H9 (cell line): ENCODE results near the gene ASCC1. TPM values are rescaled to one million over a fixed set of nuclear protein-coding genes. Genes with fewer than 3 reads are reported as not detected.

ENCODE experiments used
- DNase-seq: peaks from one replicate; pipeline ENCODE4 v3.0.0-alpha.2; 2017
- H2AFZ ChIP-seq: one replicate; pipeline ENCODE4 v1.6.1; 2013; ENCODE audit warnings: mild to moderate bottlenecking, low read length, control low read depth, moderate library complexity
- H2AK5ac ChIP-seq: 2 replicates; pipeline ENCODE4 v1.6.1; 2013; ENCODE audit warnings: low read length, control low read depth, mixed read lengths; ENCODE audit not compliant: insufficient read length
- H2BK120ac ChIP-seq: one replicate; pipeline ENCODE4 v1.6.1; 2013; ENCODE audit warnings: low read depth, mild to moderate bottlenecking, low read length, control low read depth, inconsistent platforms; ENCODE audit not compliant: poor library complexity, severe bottlenecking
- H2BK12ac ChIP-seq: 2 replicates; pipeline ENCODE4 v1.6.1; 2013; ENCODE audit warnings: low read length, control low read depth, mixed read lengths, low read depth; ENCODE audit not compliant: insufficient read length
- H2BK15ac ChIP-seq: 2 replicates; pipeline ENCODE4 v1.6.1; 2013; ENCODE audit warnings: low read depth, low read length, control low read depth
- H2BK20ac ChIP-seq: one replicate; pipeline ENCODE4 v1.6.1; 2013; ENCODE audit warnings: low read depth, mild to moderate bottlenecking, low read length, control low read depth, inconsistent platforms; ENCODE audit not compliant: poor library complexity, severe bottlenecking
- H2BK5ac ChIP-seq: 2 replicates; pipeline ENCODE4 v1.6.1; 2013; ENCODE audit warnings: low read length, control low read depth, mixed read lengths; ENCODE audit not compliant: insufficient read length
- H3K14ac ChIP-seq: 2 replicates; pipeline ENCODE4 v1.6.1; 2013; ENCODE audit warnings: low read length, control low read depth; ENCODE audit not compliant: insufficient read depth
- H3K18ac ChIP-seq: 2 replicates; pipeline ENCODE4 v1.6.1; 2013; ENCODE audit warnings: low read depth, mild to moderate bottlenecking, mixed read lengths, low read length, control low read depth; ENCODE audit not compliant: insufficient read length
- H3K23ac ChIP-seq: 2 replicates; pipeline ENCODE4 v1.6.1; 2013; ENCODE audit warnings: low read length, control low read depth, mixed read lengths, low read depth; ENCODE audit not compliant: insufficient read length
- H3K23me2 ChIP-seq: 2 replicates; pipeline ENCODE4 v1.6.1; 2013; ENCODE audit warnings: low read depth, mild to moderate bottlenecking, mixed read lengths, low read length, control low read depth; ENCODE audit not compliant: insufficient read length, poor library complexity, severe bottlenecking
- H3K27ac ChIP-seq: 2 replicates; pipeline ENCODE4 v1.5.1; 2013; ENCODE audit warnings: low read length, control low read depth, mixed read lengths, low read depth; ENCODE audit not compliant: insufficient read length
- H3K27me3 ChIP-seq: 2 replicates; pipeline ENCODE4 v1.6.1; 2013; ENCODE audit warnings: low read length, control low read depth, inconsistent platforms; ENCODE audit not compliant: insufficient read depth
- H3K4ac ChIP-seq: 2 replicates; pipeline ENCODE4 v1.6.1; 2013; ENCODE audit warnings: low read depth, mild to moderate bottlenecking, control low read depth, inconsistent platforms, low read length, moderate library complexity
- H3K4me1 ChIP-seq: 2 replicates; pipeline ENCODE4 v1.6.1; 2013; ENCODE audit warnings: low read length, control low read depth, inconsistent platforms; ENCODE audit not compliant: insufficient read depth
- H3K4me2 ChIP-seq: 2 replicates; pipeline ENCODE4 v1.6.1; 2013; ENCODE audit warnings: low read length, control low read depth, mixed read lengths; ENCODE audit not compliant: insufficient read length, insufficient read depth
- H3K56ac ChIP-seq: 2 replicates; pipeline ENCODE4 v1.6.1; 2013; ENCODE audit warnings: low read depth, mild to moderate bottlenecking, mixed read lengths, low read length, control low read depth; ENCODE audit not compliant: insufficient read length
- H3K79me1 ChIP-seq: 2 replicates; pipeline ENCODE4 v1.6.1; 2013; ENCODE audit warnings: low read depth, mild to moderate bottlenecking, moderate library complexity, low read length, control low read depth, inconsistent platforms; ENCODE audit not compliant: insufficient read depth, poor library complexity, severe bottlenecking
- H3K79me2 ChIP-seq: 2 replicates; pipeline ENCODE4 v1.6.1; 2013; ENCODE audit warnings: low read length, control low read depth, inconsistent platforms; ENCODE audit not compliant: insufficient read depth
- H3K9ac ChIP-seq: 2 replicates; pipeline ENCODE4 v1.6.1; 2013; ENCODE audit warnings: low read length, control low read depth, mixed read lengths; ENCODE audit not compliant: insufficient read length; ENCODE audit errors: extremely low read depth
- H3K9me3 ChIP-seq: one replicate; pipeline ENCODE4 v1.6.1; 2013; ENCODE audit warnings: low read depth, low read length, inconsistent platforms; ENCODE audit not compliant: control insufficient read depth
- H3T11ph ChIP-seq: one replicate; pipeline ENCODE4 v1.6.1; 2013; ENCODE audit warnings: mild to moderate bottlenecking, low read length, control low read depth, inconsistent platforms
- H4K20me1 ChIP-seq: one replicate; pipeline ENCODE4 v1.6.1; 2013; ENCODE audit not compliant: control insufficient read depth, insufficient read length, insufficient read depth
- H4K5ac ChIP-seq: 2 replicates; pipeline ENCODE4 v1.6.1; 2013; ENCODE audit warnings: low read depth, mild to moderate bottlenecking, mixed read lengths, low read length, control low read depth; ENCODE audit not compliant: insufficient read length
- H4K8ac ChIP-seq: replicated peaks from 2 replicates; pipeline ENCODE4 v1.6.1; 2013; ENCODE audit warnings: low read length, control low read depth, mixed read lengths, low read depth; ENCODE audit not compliant: insufficient read length
- H4K91ac ChIP-seq: 2 replicates; pipeline ENCODE4 v1.6.1; 2013; ENCODE audit warnings: low read depth, mild to moderate bottlenecking, moderate library complexity, mixed read lengths, low read length, control low read depth; ENCODE audit not compliant: insufficient read length
- H3K27ac Mint-ChIP-seq, 3 experiments: 2 replicates in 2 of 3; 3 replicates in 1 of 3; pipeline ENCODE4 v1.8.0; 2020 to 2021; ENCODE audit warnings: mixed read lengths in 3 of 3, mild to moderate bottlenecking in 1 of 3, moderate library complexity in 1 of 3
- H3K27me3 Mint-ChIP-seq: 2 replicates; pipeline ENCODE4 v1.8.0; 2021; ENCODE audit warnings: low read depth, mild to moderate bottlenecking, moderate library complexity, mixed read lengths
- H3K36me3 Mint-ChIP-seq, 3 experiments: 2 replicates in 2 of 3; 3 replicates in 1 of 3; pipeline ENCODE4 v1.8.0; 2020 to 2021; ENCODE audit warnings: low read depth in 3 of 3, mixed read lengths in 3 of 3; ENCODE audit not compliant: insufficient read depth in 1 of 3
- H3K4me1 Mint-ChIP-seq, 2 experiments: 2 replicates each; pipeline ENCODE4 v1.8.0; 2020; ENCODE audit warnings: mixed read lengths in 2 of 2
- H3K4me3 Mint-ChIP-seq, 2 experiments: 2 replicates in 1 of 2; 3 replicates in 1 of 2; pipeline ENCODE4 v1.8.0; 2020 to 2021; ENCODE audit warnings: mild to moderate bottlenecking in 2 of 2, mixed read lengths in 2 of 2, moderate library complexity in 1 of 2
- H3K9me3 Mint-ChIP-seq, 2 experiments: 2 replicates in 1 of 2; 3 replicates in 1 of 2; pipeline ENCODE4 v1.8.0; 2020; ENCODE audit warnings: mild to moderate bottlenecking in 2 of 2, mixed read lengths in 2 of 2, moderate library complexity in 1 of 2
- CTCF ChIP-seq: fragments of 200-600 bp; sonication (generic); conservative IDR thresholded peaks from 3 replicates; pipeline ENCODE4 v1.8.0; 2021; ENCODE audit warnings: antibody characterized with exemption, mild to moderate bottlenecking
- whole genome bisulfite sequencing: extraction: QIAGEN DNeasy Blood & Tissue Kit; methylation state at CpG from one replicate; pipeline ENCODE4 v1.1.7; 2013; ENCODE audit warnings: missing lambda C conversion rate, low lambda C conversion rate, mixed read lengths; ENCODE audit not compliant: insufficient read length; ENCODE audit errors: extremely low coverage; 5-methylcytosine and 5-hydroxymethylcytosine counted together
- total RNA-seq: library from RNA; stranded (reverse); gene quantifications from 2 replicates; pipeline ENCODE4 v1.2.1, GENCODE V29; 2021

The ASCC1 gene
- total RNA-seq, 1 experiment from 2014 or later: 41.2 TPM

DNA sequence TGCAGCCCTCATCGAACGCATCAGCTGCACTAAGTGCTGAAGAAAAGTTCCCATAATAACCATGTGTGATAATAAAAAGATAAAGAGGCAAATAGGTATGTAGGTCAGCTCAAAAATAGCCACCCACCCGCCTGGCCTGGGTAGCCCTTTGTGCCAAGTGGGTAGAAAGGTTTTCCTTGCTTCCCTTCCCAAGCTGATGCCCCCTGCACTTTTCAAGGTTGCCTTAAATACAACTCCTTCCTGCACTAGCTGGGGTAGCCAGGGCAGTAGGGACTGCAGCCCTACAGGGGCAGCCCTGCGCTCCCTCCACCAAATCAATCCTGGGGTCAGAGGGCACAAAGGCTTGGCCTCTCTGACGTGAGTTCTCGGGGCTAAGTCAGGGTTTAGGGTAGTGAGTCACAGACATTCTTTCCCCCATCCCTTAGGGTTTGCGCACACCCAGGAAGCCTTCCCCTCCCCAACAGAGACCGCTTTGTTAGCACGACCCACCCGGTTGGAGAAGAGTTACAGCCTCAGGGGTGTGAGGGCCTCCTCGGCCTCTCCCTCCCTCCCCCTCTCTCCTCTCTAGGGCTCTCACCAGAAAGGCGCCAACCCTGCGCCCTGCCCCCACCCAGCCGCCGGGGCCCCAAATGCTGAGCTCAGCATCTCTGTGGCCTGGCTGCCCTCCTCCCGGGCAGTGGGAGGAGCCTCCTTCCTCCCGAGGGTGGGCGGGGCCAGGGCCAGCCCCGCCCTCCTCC lies 44.3 kb upstream of the ASCC1 start:
- Histone ChIP-seq H3K9ac (peak overlapping the region; percentile 17), H3K79me1 (no peaks in the 10 kb centered on the region), H3K79me2 (no peaks in the 10 kb centered on the region), H3K56ac (no peak overlapping the region), H3K23ac (no peak overlapping the region), H3T11ph (no peak overlapping the region), H3K27me3 (no peaks in the 10 kb centered on the region), H2AFZ (no peak overlapping the region), H4K5ac (no peak overlapping the region), H4K8ac (no peak overlapping the region), H3K4me2 (peak overlapping the region; percentile 40), H3K4ac (no peak overlapping the region), H2BK20ac (no peak overlapping the region), H3K14ac (peak overlapping the region; percentile 77; the same call in 1 of the 2 replicates), H2AK5ac (no peak overlapping the region), H4K91ac (peak overlapping the region; percentile 23), H3K23me2 (peaks cover 4% of the 10 kb centered on the region), H3K4me1 (peaks cover 14% of the 10 kb centered on the region), H2BK12ac (no peak overlapping the region), H3K9me3 (no peaks in the 10 kb centered on the region), H2BK15ac (no peak overlapping the region), H2BK5ac (peak overlapping the region; percentile 36), H3K18ac (peak overlapping the region; percentile 93), H2BK120ac (peak overlapping the region; percentile 74), H3K27ac (peak overlapping the region; percentile 62), H4K20me1 (no peaks in the 10 kb centered on the region)
- H3K27me3 Mint-ChIP-seq: no peaks in the 10 kb centered on the region; the same call in 1 of the 2 replicates
- H3K9me3 Mint-ChIP-seq: no peaks in the 10 kb centered on the region; a peak in 1 of 5 replicates
- no peaks in the 10 kb centered on the region for H3K36me3 Mint-ChIP-seq
- no CpG with 5 or more reads among the region's 19 CpGs for WGBS
- no peak; the same call in 2 of the 3 replicates for TF ChIP-seq CTCF
- peak; percentile 97 for DNase-seq
- peaks cover 52 to 66% of the 10 kb centered on the region in 2 experiments for H3K4me1 Mint-ChIP-seq
- peak overlapping the region; percentile 48 to 66; a peak in 4 of 5 replicates for H3K4me3 Mint-ChIP-seq
- H3K27ac Mint-ChIP-seq: peak overlapping the region; percentile 98 to 99 (median 98)
